ENCODE measurements around the gene CALHM2.

GRCh38 chr10:103492655-103493261 is 40.6 kb upstream of the CALHM2 start:
- no peak for TF ChIP-seq REST (IDR thresholded peaks at IDR 0.05)
- no peak for TF ChIP-seq GABPA (IDR thresholded peaks at IDR 0.05 in 1 of 2, conservative IDR thresholded peaks at IDR 0.05 in 1 of 2)
- TF ChIP-seq CTCF (IDR thresholded peaks at IDR 0.05; ENCODE audit: low read depth, low read length, missing input control), result no peak
- TF ChIP-seq SP1 (IDR thresholded peaks at IDR 0.05), result no peak
- no peak for TF ChIP-seq YY1 (IDR thresholded peaks at IDR 0.05)
- no peak for TF ChIP-seq FOXA1 (IDR thresholded peaks at IDR 0.05)
- no peak for TF ChIP-seq ATF3 (IDR thresholded peaks at IDR 0.05)
- TF ChIP-seq JUND (IDR thresholded peaks at IDR 0.05), result no peak
- no peak for TF ChIP-seq MAX (IDR thresholded peaks at IDR 0.05)
